NCI-H2227 (cell line): ENCODE results near the gene FAM98B.
A peak's percentile ranks its signal among the peaks of the same experiment; 100 is the strongest.

ENCODE experiments used
- DNase-seq: peaks from one replicate; lab custom pipeline; 2025; ENCODE audit not compliant: unreplicated experiment; lab: John Stamatoyannopoulos, UW

The FAM98B gene

DNA sequence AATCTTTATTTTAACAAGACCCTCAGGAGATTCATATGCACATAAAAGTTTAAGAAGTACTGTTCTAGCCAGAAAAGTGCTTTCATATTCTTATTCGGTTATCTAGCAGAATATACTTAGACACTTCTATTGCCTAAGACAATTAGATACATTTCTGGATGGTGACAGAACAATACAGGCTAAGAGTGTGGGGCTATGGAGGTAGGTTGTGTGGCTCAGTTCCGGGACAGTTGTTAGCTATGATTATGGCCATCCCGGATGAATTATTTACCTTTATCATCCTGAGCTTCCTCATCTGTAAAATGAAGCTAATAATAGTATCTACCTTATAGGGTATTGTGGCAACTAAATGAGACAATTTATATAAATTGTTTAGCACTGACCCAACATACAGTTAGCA, 6.6 kb downstream of the FAM98B start:
- no peak for DNase-seq

DNA sequence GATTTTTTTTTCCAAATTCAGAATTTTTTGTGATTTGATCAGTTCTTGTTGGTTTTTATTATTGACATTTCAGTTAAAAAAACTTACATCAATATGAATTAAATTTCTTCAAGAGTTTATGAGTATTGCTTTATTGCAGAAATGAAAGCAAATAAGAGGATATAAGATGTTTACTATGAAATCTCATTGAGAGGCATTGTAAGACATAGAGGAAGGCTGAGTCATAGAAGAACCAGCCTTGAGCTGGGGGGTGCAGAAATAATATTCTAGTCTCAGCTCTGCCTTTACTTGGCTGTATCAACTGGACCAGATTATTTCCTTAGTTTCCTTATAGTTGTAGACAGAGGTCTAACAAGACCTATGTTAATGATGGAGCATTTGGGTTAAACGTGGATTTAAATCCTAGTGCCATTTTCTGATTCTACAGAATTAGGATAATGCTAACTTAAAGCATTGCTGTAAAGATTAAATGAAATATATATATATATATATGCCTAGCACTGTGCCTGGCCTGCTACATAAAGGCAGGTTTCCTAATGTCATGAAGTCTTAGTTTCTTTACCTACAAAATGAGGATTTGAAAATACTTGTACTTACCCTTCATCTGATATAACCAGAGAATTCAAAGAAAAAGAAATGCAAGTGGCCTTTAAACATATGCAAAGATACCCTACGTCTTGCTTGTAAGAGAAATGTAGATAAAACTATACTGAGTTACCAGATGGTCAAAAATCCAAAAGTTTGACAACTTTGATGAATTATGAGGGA, 7.3 kb downstream of the FAM98B start:
- no peak for DNase-seq

DNA sequence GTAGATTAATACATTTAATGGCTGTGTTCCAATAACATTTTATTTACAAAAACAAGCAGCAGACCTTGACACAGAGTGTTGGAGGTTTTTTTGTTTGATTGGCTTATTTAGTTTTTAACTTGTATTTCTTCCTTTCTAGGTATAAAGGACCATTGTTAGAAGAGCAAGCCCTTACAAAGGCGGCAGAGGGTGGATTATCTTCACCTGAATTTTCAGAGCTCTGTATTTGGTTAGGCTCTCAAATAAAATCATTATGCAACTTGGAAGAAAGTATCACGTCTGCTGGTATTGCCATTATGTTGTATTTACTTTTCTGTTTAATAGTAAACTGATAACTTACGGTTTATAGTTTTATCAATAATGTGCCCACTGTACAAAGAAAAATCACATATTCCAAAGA, 10.0 kb downstream of the FAM98B start:
- DNase-seq = no peak

DNA sequence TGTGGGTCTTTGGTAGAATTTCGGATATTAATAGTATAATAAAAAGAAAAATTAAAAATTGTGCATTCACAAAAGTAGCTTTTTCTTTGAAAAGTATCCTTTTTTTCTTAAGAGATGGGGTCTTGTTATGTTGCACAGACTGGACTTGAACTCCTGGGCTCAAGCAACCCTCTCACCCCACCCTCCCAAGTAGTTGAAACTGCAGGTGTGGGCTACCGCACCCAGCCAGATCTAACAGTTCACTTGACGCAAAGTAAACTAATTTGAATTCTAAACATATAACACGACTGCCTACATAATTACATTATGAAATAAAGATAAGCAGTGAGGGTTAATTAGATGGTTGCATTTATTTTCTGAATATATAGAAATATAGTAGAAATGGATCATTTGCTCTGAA, 10.7 kb downstream of the FAM98B start:
- no peak for DNase-seq

DNA sequence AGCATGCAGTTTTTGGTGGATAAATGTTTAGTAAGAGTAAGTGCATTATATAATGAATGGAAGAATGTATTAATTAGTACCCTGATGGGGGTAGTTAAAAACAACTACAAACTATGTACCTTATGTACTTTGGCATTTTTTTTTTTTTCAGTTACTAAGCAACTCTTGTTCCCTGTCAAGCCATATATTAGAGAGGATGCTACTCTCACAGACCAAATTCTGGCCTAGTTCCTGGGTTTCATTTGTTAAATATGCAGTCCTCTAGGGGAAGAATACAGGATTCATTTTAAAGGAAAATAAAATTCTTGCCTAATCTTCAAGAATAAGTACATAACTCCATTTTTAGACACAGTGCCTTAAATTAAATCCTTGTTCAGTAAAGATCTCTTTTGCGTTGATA, 16.9 kb downstream of the FAM98B start:
- DNase-seq = no peak

DNA sequence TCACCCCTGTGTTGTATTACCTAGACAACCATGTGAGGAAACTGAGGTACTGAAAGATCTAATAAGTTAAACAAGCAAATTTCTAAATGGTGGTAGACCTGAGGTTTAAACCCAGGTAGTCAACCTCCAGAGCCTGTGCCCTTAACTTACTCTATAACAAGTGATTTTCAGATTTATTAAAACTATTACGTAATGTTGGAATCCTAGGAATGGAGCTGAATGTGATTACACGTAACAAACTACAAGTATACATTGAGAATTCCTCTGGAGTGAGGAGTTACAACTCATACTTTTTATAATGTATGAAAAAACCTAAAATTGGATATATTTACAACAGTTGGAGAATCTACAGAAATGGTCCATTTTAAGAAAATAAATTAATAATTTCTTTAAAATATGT, 18.0 kb downstream of the FAM98B start:
- no peak for DNase-seq

DNA sequence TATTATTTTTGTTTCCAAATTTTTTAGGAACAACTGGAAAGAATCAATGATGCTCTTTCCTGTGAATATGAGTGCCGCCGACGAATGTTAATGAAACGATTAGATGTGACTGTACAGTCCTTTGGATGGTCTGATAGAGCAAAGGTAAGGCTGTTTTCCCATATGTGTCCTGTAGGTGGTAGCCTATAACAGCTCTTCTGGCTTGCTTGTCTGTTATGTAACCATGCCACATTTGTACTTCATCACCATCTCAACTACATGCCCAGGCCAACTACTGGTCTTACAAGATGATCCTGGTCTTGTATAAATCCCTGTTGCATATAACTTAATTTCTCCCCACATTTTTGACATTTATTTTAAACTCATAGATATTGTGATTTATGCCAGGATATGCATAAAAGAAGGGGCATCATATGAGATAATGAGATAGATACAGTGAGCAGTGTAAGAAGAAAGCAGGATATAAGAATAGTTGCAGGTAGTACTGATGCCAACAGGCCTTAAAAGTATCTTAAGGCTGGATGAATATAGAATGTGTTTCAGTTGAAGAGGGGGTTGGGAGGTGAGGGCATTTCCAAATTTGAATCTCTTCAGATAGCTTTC, 20.3 kb downstream of the FAM98B start:
- peak; percentile 57 for DNase-seq

DNA sequence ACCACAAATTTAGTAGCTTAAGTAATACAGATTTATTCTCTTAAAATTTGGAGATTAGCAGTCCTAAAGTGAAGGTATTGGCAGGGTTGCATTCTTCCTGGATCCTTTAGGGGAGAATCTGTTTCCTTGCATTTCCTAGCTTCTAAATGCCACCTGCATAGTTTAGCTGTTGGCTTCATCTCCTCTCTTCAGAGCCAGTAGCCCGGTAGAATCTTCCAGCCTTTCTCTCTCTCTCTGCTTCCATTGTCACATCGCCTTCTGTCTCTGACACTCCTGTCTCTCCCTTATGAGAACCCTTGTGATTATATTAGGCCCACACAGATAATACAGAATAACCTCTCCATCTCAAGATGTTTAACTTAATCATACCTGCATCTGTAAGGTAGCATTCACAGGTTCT, 21.4 kb downstream of the FAM98B start:
- DNase-seq = no peak

DNA sequence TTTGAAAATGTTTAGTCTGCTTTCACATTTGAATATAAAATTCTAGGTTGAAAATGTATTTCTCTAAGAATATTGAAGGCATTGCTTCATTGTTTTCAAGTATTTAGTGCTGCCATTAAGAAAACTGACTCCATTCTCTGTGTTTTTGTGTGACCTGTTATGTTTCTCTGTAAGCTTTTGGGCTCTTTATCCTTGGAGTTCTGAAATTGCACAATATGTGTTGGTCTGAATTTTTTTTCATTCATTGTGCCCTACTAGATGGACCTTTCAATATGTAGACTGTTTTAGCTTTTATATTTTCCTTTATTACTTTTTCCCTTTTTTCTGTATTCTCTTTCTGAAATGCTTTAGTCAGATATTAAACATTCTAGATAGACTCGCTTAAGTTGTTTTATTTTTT, 22.2 kb downstream of the FAM98B start:
- DNase-seq = no peak

DNA sequence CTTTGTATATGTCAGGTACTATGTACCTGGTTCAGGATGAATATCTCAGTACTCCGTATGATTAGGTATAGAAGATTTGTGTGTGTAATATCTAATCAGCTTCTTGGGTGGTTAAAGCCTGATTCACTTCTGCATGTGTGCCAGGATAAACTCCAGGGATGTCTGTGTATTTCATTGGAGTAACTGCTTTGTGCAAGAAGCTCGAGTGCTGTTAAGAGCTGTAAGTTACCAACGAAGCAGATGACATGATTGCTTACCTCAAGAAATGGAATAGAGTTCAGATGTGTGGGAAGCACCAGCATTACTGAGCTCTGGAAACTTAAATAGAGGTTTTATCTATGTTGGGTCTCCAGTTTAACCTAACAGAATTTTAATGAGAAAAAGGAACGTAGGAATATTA, 23.7 kb downstream of the FAM98B start:
- DNase-seq = no peak

DNA sequence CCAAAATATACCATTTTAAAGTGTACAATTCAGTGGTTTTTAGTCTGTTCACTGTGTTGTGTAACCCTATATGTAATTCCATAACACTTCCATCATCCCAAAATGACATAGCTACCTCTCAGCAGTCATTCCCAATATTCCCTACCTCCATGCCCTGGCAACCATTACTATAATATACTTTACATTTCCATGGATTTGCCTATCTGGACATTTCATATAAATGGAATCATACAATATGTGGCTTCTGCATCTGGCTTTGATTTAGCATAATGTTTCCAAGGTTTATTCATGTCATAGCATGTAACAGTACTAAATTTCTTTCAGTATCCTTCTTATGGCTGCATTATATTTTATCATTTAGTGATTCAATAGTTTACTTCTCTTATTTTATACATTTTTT, 25.3 kb downstream of the FAM98B start:
- no peak for DNase-seq

DNA sequence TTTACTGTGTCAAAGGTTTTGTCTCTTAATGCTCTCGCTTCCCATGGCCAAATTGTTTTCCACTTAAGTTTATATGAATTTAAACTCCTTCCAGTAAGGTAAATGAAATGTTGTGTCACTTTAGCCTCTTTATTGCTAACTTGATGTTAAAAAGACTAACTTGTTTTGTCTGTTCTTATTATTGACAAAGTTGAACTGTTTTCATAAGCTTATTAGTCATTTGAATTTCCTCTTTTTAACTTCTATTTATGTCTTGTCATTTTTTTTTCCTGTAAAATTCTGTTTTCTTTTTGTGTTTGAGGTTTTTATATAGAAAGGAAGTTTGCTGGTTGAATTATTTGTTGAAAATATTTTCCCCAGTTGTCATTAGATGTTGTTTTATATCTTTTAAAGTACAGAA, 25.8 kb downstream of the FAM98B start:
- no peak for DNase-seq

DNA sequence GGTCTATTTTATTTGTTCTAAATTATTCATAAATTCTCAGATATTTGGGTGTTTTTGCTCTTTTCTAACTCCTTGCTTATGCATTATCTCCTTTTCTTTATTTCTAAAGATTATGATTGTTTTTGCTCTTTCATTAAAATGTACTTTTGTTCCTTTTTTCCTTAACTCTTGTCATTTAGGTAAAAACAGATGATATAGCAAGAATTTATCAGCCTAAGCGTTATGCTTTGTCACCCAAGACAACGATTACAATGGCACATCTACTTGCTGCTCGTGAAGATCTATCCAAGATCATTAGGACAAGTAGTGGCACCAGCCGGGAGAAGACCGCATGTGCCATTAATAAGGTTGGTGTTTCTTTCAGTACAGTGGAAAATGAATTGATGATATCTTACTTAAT, 27.2 kb downstream of the FAM98B start:
- no peak for DNase-seq

DNA sequence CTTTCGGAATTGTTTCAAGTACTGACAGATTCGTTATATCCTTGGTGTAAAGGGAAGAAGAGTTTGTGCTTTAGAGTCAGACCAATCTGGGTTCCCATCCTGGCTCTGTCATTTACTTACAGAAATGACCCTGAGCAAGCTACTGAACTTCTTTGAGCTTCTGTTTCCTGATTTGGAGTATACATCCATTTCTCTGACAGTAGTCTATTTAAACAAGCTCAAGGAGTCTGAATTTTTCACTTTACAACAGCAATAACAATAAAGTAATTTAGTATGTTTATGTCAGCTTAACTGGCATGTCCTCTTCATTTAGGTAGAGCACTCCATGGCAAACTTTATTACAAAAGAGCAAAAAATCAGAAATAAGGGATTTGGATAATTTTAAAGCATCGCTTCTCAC, 27.8 kb downstream of the FAM98B start:
- DNase-seq = no peak

DNA sequence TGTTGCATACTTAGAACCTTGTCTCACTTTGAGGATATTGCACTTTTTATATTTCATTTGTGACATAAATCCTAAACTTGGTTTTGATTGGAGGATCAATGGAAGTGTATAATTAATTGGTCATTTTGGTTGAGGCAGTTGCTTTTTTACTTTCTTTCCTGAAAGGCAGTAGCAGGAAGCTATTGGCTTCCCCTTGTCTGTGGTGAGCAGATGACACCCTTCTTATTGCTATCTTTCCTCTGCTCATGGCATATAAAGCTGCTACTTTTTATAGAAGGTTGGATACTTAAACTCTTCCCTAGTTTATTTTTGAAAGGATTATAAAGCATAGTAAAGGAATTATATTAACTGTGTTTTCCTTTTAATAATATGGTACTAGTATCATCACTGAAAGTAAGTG, 28.6 kb downstream of the FAM98B start:
- no peak for DNase-seq

DNA sequence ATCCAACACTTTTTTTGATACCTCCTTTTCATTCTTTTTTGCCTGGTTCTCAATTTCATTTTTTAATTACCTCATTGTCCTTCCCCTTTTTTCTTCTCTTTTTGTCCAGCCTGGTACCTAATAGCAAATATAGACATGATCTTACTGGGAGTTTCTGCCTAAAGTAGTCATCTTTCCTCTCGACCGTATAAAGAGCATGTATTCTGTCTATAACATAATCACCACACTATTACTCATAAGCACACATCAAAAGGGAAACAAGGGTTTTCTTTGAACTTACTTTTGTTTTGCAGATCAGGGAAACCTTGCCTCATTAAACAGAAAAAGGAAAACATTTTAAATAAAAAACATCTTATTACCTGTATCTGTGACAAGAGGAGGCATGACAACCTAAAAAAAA, 33.0 kb downstream of the FAM98B start:
- no peak for DNase-seq

DNA sequence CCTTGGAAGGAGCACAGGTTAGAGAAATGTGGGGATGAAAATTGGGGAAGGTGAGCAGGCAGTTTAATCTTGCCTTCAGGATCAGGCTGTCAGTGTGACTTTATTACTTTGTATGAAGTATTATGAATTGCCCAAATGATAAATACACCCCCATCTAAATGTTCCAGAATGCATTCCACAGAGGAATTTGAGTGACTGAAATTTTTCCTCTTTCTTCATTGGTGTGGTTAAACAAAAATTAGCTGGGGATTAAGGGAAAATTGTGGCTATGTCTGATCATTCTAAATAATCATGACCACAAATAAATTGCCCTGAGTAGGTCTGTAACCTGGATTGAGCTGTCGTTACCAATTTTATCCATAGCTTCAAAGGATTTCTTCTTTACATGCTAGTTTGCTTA, 33.5 kb downstream of the FAM98B start:
- DNase-seq = no peak

DNA sequence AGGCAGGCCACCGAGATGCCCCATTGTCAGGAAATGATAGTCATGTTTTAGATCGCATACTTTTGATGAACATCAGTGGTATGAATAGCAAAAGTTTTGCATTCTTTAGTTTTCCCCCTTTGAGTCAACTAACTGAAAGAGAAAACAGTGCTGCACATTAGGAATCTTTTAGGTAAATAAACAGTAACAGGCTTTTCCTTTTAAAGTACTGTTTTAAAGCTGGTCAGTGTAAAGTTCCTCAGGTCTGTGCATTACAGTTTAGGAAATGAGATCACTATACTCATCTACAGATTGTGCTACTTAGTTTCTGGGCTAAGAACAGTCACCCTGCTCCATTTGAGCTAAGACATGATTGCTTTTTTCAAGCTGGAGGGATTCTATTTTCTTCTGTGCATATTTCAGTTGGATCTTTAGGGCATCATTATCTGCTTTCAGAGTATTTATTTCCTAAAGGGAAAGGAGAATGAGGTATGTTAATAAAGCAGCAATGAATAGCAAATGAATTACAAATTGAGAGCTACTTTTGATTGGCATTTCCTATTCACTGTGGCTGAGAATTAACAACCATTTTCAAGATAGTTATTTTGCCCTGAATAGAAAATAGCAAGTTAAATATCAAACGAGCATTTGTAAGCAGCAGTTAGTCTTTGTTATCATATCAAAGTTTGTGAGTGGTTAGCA, 36.5 kb downstream of the FAM98B start:
- DNase-seq = no peak

DNA sequence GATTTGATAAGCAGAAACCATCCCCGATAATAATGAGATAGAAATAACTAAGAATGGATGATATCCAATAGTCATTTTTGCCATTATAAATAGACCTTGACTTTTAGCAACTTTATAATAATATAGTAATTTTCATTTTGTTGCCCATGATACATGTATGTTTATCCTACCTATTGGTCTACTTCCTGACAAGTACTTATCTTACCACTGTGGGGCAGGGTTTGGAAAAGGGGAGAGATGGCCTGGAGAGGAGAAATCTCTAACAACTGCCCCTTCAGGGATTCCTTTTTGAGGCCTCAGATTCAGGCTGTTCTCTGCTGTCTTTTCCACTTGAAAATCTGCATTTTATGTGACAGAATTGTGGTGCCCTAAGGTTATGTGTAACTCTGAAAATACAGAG, 42.2 kb downstream of the FAM98B start:
- DNase-seq = no peak

DNA sequence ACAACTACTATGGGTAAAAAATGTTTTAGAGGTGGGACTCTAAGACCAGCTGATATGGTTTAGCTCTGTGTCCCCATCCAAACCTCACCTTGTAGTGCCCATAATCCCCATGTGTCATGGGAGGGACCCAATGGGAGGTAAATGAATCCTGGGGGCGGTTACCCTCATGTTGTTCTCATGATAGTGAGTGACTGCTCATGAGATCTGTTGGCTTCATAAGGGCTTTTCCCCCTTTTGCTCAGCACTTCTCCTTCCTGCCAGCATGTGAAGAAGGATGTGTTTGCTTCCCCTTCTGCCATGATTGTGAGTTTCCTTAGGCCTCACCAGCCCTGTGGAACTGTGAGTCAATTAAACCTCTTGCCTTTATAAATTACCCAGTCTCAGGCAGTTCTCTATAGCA, 45.7 kb downstream of the FAM98B start:
- DNase-seq = no peak

DNA sequence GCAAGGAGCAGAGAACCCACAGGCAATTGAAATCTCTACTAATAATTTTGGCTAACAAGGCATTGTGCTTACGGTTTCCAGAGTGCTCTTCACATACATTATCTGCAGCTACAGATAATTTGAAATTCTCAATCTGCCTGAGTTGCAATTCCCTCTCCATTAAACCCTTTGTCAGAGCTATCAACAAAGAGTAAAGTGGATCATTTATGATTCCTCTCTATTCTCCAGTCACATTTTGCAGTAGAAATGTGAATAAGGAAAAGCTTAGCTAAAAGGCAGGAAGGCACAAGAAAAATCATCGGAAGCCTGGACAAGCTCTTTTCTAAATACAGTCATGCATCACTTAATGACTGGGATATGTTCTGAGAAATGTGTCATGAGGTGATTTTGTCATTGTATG, 49.6 kb downstream of the FAM98B start:
- DNase-seq = peak; percentile 33

DNA sequence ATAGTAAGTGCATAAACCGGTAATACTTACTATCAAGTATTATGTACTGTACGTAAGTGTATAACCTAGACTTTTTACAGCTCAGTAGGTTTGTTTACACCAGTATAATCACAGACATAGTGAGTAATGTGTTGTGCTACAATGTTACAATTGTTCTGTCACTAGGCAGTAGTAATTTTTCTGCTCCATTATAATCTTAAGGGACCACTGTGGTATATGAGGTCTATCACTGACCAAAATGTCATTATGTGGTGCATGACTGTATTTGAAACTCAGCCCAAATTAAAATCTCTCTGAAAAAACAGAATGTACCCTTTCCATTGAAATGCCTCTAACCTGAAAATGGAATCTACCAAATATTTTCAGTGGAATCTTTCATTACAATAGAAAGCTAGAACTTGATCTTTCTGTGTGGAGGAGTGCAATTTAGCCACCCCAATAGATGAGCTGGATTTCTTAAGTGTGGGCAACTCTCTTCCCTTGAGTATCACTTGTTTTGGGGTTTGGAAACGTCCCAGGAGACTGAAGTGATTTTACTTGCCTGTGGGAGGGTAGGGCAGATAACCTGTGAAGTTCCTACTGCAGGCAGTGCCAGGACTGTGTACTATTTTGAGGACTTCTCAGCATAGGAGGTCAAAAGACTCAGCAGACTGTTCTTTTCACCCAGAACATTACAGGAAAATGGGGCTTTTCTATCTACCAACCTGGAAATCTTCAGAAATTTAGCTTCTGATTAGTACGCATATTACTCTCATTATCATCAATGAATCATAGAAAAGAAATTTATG, 50.9 kb downstream of the FAM98B start:
- DNase-seq = no peak
